Endometrium (tissue), 2 donors: ENCODE data around the gene ICAM2.

Source experiments
- FAIRE-seq: peaks from 2 replicates; lab custom pipeline; 2012; peaks lifted over from hg19 to GRCh38; lab: Jason Lieb, UNC
- donor health status: control.
- donor health status: control.

Gene ICAM2

GRCh38 chr17:64020056-64020766 lies at the start of gene ICAM2:
TSS of gene ICAM2 (minus strand) at chr17:64020633. CDS start at chr17:64006691, 13,942 bp downstream.
- no peak for FAIRE-seq

GRCh38 chr17:64070213-64070612 lies 49.8 kb upstream of the ICAM2 start:
- no peak for FAIRE-seq

GRCh38 chr17:64069143-64069542 lies 48.7 kb upstream of the ICAM2 start:
- no peak for FAIRE-seq

- no peak for FAIRE-seq
Observed at GRCh38 chr17:64067657-64068056, 47.2 kb upstream of the ICAM2 start.

GRCh38 chr17:64066716-64067115 lies 46.3 kb upstream of the ICAM2 start:
- FAIRE-seq = no peak

- FAIRE-seq = no peak
Observed at GRCh38 chr17:64065161-64065560, 44.7 kb upstream of the ICAM2 start.

- FAIRE-seq = no peak
Observed at GRCh38 chr17:64064331-64064730, 43.9 kb upstream of the ICAM2 start.

GRCh38 chr17:64063766-64064224 lies 43.4 kb upstream of the ICAM2 start:
- no peak for FAIRE-seq

DNA sequence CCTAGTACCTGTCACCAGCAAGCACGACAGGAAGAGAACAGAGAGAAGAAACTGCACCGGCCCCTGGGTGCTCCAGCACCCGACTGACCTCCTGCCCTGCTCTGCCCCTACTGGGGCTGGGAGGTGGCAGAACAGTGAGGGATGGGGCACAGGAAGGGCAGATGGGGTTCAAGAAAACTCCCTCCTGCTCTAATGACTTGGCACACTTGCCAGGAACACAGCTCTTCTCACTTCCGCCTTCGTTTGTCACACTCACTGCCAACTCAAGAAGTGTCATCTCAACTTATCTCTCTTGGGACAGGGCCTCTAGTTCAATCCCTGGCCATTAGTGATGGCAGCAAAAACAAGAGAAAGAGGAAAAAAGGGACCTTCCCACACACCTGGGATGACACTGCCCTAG lies 42.7 kb upstream of the ICAM2 start:
- FAIRE-seq = no peak

DNA sequence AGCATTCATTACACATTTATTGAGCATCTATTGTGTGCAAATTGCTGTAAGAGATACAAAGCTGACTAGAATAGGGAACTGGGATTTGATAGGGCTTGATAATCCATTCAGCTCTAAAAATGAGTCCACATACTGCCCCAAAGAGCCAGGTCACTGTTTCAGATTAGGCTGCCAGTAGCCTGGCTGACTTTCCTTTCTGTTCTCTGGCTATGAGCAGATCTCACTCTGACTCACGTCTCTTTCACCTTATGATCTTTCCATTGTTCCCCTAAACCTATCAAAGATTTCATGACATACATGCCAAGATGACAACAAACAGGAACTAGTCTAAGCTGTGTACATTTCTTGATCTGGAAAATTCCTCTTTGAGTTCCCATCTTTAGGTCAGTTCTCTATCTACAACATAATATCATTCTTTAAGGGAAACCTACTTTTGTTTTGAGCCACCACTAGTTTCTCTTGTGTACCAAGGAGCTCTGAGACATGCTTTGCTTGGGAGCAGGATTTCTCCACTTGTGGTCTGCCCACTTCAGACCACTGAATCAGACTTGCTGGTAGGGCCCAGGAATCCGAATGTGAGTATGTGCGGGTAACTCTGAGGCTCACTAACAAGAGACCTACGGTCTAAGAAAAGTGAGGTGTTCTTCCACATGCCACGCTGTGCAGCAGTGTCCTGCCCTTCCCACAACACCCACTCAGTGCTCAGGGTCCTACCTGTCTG lies 40.9 kb upstream of the ICAM2 start:
- no peak for FAIRE-seq

- no peak for FAIRE-seq
Observed at GRCh38 chr17:64060331-64060730, 39.9 kb upstream of the ICAM2 start.

- no peak for FAIRE-seq
Observed at GRCh38 chr17:64059756-64060155, 39.3 kb upstream of the ICAM2 start.

- no peak for FAIRE-seq
Observed at GRCh38 chr17:64058621-64059020, 38.2 kb upstream of the ICAM2 start.

DNA sequence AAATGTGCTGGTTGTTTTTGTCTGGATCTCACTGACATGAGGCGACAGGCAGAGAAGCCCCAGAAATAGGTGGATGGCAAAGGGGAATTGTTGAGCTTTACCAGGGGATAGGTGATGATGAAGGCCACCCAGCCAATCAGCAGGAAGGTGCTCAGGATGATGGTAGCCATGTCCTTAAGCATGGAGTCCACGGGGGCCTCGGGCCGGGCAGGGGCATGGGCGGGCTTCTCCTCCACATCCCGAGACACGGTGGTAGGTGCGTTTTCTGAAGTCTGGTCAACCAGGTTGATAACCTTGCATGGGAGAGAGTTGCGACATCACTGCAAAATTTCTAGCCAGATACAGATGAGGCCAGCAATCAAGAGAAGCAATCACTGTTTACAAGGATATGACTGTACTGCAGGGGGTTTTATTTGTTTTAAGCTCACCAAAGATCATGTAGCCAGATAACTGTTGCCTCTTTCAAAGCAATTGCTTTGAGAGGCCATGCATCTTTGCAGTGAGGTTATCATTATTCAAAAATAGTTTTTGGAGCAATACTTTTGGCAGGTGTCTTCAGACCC lies 37.3 kb upstream of the ICAM2 start:
- no peak for FAIRE-seq

- FAIRE-seq = no peak
Observed at GRCh38 chr17:64056269-64057005, 36.0 kb upstream of the ICAM2 start.

GRCh38 chr17:64055183-64056142 lies 35.0 kb upstream of the ICAM2 start:
- FAIRE-seq = no peak

GRCh38 chr17:64054304-64054703 lies 33.9 kb upstream of the ICAM2 start:
- FAIRE-seq = no peak

DNA sequence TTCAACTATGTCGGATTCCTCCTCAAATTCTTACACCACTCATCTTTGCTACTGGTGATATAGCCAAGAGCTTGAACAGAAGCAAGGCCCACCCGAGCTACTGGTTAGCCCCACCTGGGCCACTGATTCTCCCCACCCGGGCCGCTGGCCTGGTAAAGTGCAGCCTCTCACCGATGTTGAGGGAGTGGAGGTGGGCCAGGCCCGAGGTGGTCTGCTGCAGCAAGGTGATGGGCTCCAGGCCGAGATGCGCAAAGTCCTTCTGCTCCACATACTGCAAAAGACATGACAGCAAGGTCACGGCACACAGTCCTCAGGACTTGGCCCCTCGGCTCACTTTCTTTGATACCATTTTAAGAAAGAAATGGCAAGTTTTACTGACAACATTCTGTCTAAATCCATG lies 32.7 kb upstream of the ICAM2 start:
- no peak for FAIRE-seq

GRCh38 chr17:64051153-64051552 lies 30.7 kb upstream of the ICAM2 start:
- FAIRE-seq = no peak

- FAIRE-seq = no peak
Observed at GRCh38 chr17:64048805-64049204, 28.4 kb upstream of the ICAM2 start.

GRCh38 chr17:64045176-64045575 lies 24.7 kb upstream of the ICAM2 start:
- FAIRE-seq = no peak
